Raji (cell line): ENCODE results near the gene MYL12B.

Experiments used
- POLR2A ChIP-seq: IDR thresholded peaks from 2 replicates; pipeline ENCODE4 v1.6.1; 2011; ENCODE audit warnings: low read depth, low read length, control low read depth; ENCODE audit not compliant: insufficient read depth

The MYL12B gene

GRCh38 chr18:3261373-3262233, at the start of gene MYL12B:
MYL12B (plus strand) TSS chr18:3262133; CDS start chr18:3272899, 10,766 bp downstream.
- peak; percentile 74 for TF ChIP-seq POLR2A

- TF ChIP-seq POLR2A, result no peak
Measured at GRCh38 chr18:3212657-3213056, 49.3 kb upstream of the MYL12B start.

- TF ChIP-seq POLR2A, result no peak
Measured at GRCh38 chr18:3213300-3214059, 48.5 kb upstream of the MYL12B start.

- no peak for TF ChIP-seq POLR2A
Measured at GRCh38 chr18:3214855-3215637, 46.9 kb upstream of the MYL12B start.

GRCh38 chr18:3216987-3217386, 44.9 kb upstream of the MYL12B start:
- no peak for TF ChIP-seq POLR2A

GRCh38 chr18:3217948-3218647, 43.8 kb upstream of the MYL12B start:
- TF ChIP-seq POLR2A, result no peak

- no peak for TF ChIP-seq POLR2A
Measured at GRCh38 chr18:3218819-3219218, 43.1 kb upstream of the MYL12B start.

- TF ChIP-seq POLR2A, result no peak
Measured at GRCh38 chr18:3219241-3219630, 42.7 kb upstream of the MYL12B start.

GRCh38 chr18:3219631-3220335, 42.1 kb upstream of the MYL12B start, which contains the start of gene MYOM1:
MYOM1 (minus strand) TSS chr18:3219968; CDS start chr18:3215223, 4,745 bp downstream.
- no peak for TF ChIP-seq POLR2A

GRCh38 chr18:3221496-3221895, 40.4 kb upstream of the MYL12B start:
- no peak for TF ChIP-seq POLR2A

GRCh38 chr18:3223356-3223755, 38.6 kb upstream of the MYL12B start:
- TF ChIP-seq POLR2A, result no peak

- TF ChIP-seq POLR2A, result no peak
Measured at GRCh38 chr18:3224223-3224622, 37.7 kb upstream of the MYL12B start.

- no peak for TF ChIP-seq POLR2A
Measured at GRCh38 chr18:3225588-3225987, 36.3 kb upstream of the MYL12B start.

GRCh38 chr18:3226048-3226447, 35.9 kb upstream of the MYL12B start:
- TF ChIP-seq POLR2A, result no peak
